Left cardiac atrium (tissue), 4 donors: ENCODE results near the gene FAM210A. TPM values are rescaled to one million over a fixed set of nuclear protein-coding genes. Genes with fewer than 3 reads are reported as not detected.
"Not testable (repeated sequence)": the region's sequence is repeated elsewhere in the genome, so short reads cannot be mapped to it uniquely, and the experiment has no call there.

ENCODE experiments used
- ATAC-seq, 2 donors: fragments of 200-7000 bp; cut with Tn5 transposase; one replicate each; pipeline ENCODE4 v1.9.1; 2020; ENCODE audit warnings: mild to moderate bottlenecking in 2 of 2, moderate library complexity in 2 of 2
- DNase-seq: peaks from one replicate; pipeline ENCODE4 v3.0.0-alpha.2; 2020
- intact Hi-C, 2 donors: fragments of 100-400 bp; cut with DNase I; formaldehyde crosslinking; loops; one replicate each; pipeline versions ENCODE4 v1.14.1 to v1.15.1; 2022 to 2023
- long read RNA-seq: library from polyadenylated mRNA; unstranded; transcript quantifications from one replicate; pipeline ENCODE4 v2.0.0, GENCODE V29; 2021
- total RNA-seq, 2 donors: library from RNA; stranded (reverse); fragmentation: NEBNext Ultra II Directional; extraction: Animal tissue kit (Norgen Biotek cat#: 25700); gene quantifications; one replicate each; pipeline ENCODE4 v1.2.1, GENCODE V29; 2021
- donor health status: DM: no; HTN: yes; CAD: no.
- donor health status: DM: no; HTN: yes; CAD: no; lungs with severe emphysema.
- donor health status: DM: yes; HTN: yes; CAD: no.
- donor health status: Dilated cardiomyopathy.

FAM210A gene
- total RNA-seq = 10 to 100 TPM; 39.7 to 58.4 TPM
- long read RNA-seq, full-length matches to known transcripts = 30 of 35 reads
- long read RNA-seq, partial matches to known transcripts = 2 of 35 reads
- long read RNA-seq, other reads (novel, unspliced or antisense) = 3 of 35 reads

- peak; percentile 98 for ATAC-seq
- peak; percentile 98 for DNase-seq
- intact Hi-C loops = loop anchor here (5.0 to 10.0 kb wide), 3 partner anchors 112 to 172 kb away; no protein-coding TSS in a partner anchor
Observed at GRCh38 chr18:13726232-13726971, at the start of gene FAM210A, which contains the start of gene RNMT. TSS of gene FAM210A (minus strand) at chr18:13726558. CDS start at chr18:13682077, 44,481 bp downstream. TSS of gene RNMT (plus strand) at chr18:13726673. CDS start at chr18:13731518, 4,845 bp downstream.

- DNase-seq (no peak), ATAC-seq (no peak)
- intact Hi-C loops = no loop called here
Observed at GRCh38 chr18:13775058-13775457, 48.7 kb upstream of the FAM210A start.

- ATAC-seq (peak in 1 of 2 donors; percentile 73), DNase-seq (no peak)
- intact Hi-C loops = no loop called here
Observed at GRCh38 chr18:13762690-13763439, 36.5 kb upstream of the FAM210A start.

- no peak for ATAC-seq
- intact Hi-C loops = no loop called here
- no peak for DNase-seq
Observed at GRCh38 chr18:13760047-13760446, 33.7 kb upstream of the FAM210A start.

- DNase-seq = no peak
- ATAC-seq = no peak
- intact Hi-C loops = no loop called here
Observed at GRCh38 chr18:13758622-13759021, 32.3 kb upstream of the FAM210A start.

- intact Hi-C loops = no loop called here
- no peak for ATAC-seq
Observed at GRCh38 chr18:13756671-13757070, 30.3 kb upstream of the FAM210A start.

GRCh38 chr18:13756261-13756660, 29.9 kb upstream of the FAM210A start:
- ATAC-seq = no peak
- DNase-seq = no peak
- intact Hi-C loops = no loop called here

More at GRCh38 chr18:13756671-13757070, 30.3 kb upstream of the FAM210A start:
- no peak for DNase-seq

- DNase-seq, ATAC-seq, intact Hi-C loops: not testable (repeated sequence)
Observed at GRCh38 chr18:13751599-13751998, 25.2 kb upstream of the FAM210A start.

- ATAC-seq (no peak), DNase-seq (no peak)
- intact Hi-C loops = no loop called here
Observed at GRCh38 chr18:13746633-13747032, 20.3 kb upstream of the FAM210A start.

- intact Hi-C loops = no loop called here
- ATAC-seq (no peak), DNase-seq (no peak)
Observed at GRCh38 chr18:13745696-13746095, 19.3 kb upstream of the FAM210A start.

- DNase-seq = no peak
- intact Hi-C loops = loop anchor here in 1 of 2 donors (10.0 kb wide), 1 partner anchor 59 kb away; no protein-coding TSS in a partner anchor
Observed at GRCh38 chr18:13735681-13736080, 9.3 kb upstream of the FAM210A start.

GRCh38 chr18:13730481-13730880, 4.1 kb upstream of the FAM210A start:
- DNase-seq = no peak
- intact Hi-C loops = loop anchor here in 1 of 2 donors (10.0 kb wide), 1 partner anchor 64 kb away; no protein-coding TSS in a partner anchor
- no peak for ATAC-seq

More at GRCh38 chr18:13735681-13736080, 9.3 kb upstream of the FAM210A start:
- no peak for ATAC-seq

- DNase-seq = peak; percentile 68
- intact Hi-C loops = loop anchor here (5.0 to 10.0 kb wide), 3 partner anchors 112 to 172 kb away; no protein-coding TSS in a partner anchor
- ATAC-seq = peak; percentile 58 to 63
Observed at GRCh38 chr18:13726972-13727331, 594 bp upstream of the FAM210A start.

GRCh38 chr18:13725566-13726231, 659 bp downstream of the FAM210A start:
- ATAC-seq (no peak), DNase-seq (no peak)
- intact Hi-C loops = loop anchor here (5.0 to 10.0 kb wide), 3 partner anchors 111 to 171 kb away; no protein-coding TSS in a partner anchor

GRCh38 chr18:13720847-13721246, 5.5 kb downstream of the FAM210A start:
- ATAC-seq = no peak
- DNase-seq = no peak
- intact Hi-C loops = loop anchor here (10.0 kb wide), 2 partner anchors 106 to 166 kb away; no protein-coding TSS in a partner anchor

- DNase-seq = no peak
- no peak for ATAC-seq
- intact Hi-C loops = loop anchor here (10.0 kb wide), 2 partner anchors 105 to 165 kb away; no protein-coding TSS in a partner anchor
Observed at GRCh38 chr18:13720123-13720522, 6.2 kb downstream of the FAM210A start.

GRCh38 chr18:13716916-13717315, 9.4 kb downstream of the FAM210A start:
- DNase-seq (no peak), ATAC-seq (no peak)
- intact Hi-C loops = no loop called here

GRCh38 chr18:13715330-13715729, 11.0 kb downstream of the FAM210A start:
- DNase-seq = no peak
- intact Hi-C loops = no loop called here
- no peak for ATAC-seq

GRCh38 chr18:13713455-13714055, 12.8 kb downstream of the FAM210A start:
- intact Hi-C loops = no loop called here
- DNase-seq = no peak
- ATAC-seq = no peak
